ENCODE data around the gene RAPGEF6.

DNA sequence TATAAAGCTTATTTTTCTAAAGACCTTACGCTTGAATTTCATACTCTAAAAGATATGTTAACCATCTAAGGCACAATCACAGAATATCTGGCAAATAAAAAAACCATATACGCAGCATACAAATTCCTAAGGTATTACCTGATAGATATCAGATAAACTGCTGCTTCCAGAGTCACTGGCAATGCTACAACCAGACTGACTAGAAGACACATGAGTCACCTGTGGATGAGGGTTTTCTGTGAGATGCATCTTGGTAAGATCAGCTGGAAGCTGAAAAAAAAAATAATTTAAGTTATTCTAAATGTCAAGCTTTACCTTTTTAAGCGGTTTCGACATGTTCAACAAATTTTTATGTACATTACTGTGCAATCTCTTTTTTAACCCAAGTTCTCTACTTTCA is 113.8 kb downstream of the RAPGEF6 start:
- no peak for TF ChIP-seq EZH2 (IDR thresholded peaks at IDR 0.05; ENCODE audit: borderline replicate concordance, low read depth, low read length)
- TF ChIP-seq POLR2B (IDR thresholded peaks at IDR 0.05; ENCODE audit: low read depth, partially characterized antibody): no peak
- no peak for TF ChIP-seq NFYB (IDR thresholded peaks at IDR 0.05; ENCODE audit: extremely low read depth, insufficient read length)
- TF ChIP-seq NR2C1 (IDR thresholded peaks at IDR 0.05): no peak
- TF ChIP-seq NR2C1 (tag; IDR thresholded peaks at IDR 0.05): no peak
- TF ChIP-seq KDM1A (IDR thresholded peaks at IDR 0.05): no peak
- no peak for TF ChIP-seq CTCF (IDR thresholded peaks at IDR 0.05 in 2 of 3, conservative IDR thresholded peaks at IDR 0.05 in 1 of 3; ENCODE audit: insufficient read depth in 2 of 3, low read depth in 1 of 3, low read length in 3 of 3)
- TF ChIP-seq POLR2AphosphoS5 (IDR thresholded peaks at IDR 0.05; ENCODE audit: control insufficient read depth, insufficient read depth, low read depth, low read length): no peak
- no peak for TF ChIP-seq ZNF224 (CRISPR knock-in tag; IDR thresholded peaks at IDR 0.05)
- no peak for TF ChIP-seq KDM4B (IDR thresholded peaks at IDR 0.05; ENCODE audit: borderline replicate concordance in 2 of 2, low read depth in 1 of 2)

Data from K562 (cell line).